ENCODE data around the gene CDKAL1. TPM values are rescaled to one million over a fixed set of nuclear protein-coding genes. Genes with fewer than 3 reads are reported as not detected.

CDKAL1 gene
- total and polyA plus RNA-seq, 2 experiments from 2014 or later = 14.4 to 19.5 TPM

- no peaks in the 10 kb centered on the region for H3K4me1 ChIP-seq (ENCODE audit: insufficient read depth)
- no peaks in the 10 kb centered on the region for H3K9me2 ChIP-seq (replicated peaks; ENCODE audit: insufficient read depth)
- H2AFZ ChIP-seq = no peak overlapping the region
- H4K20me1 ChIP-seq (ENCODE audit: insufficient read depth, poor library complexity, severe bottlenecking) = no peaks in the 10 kb centered on the region
- no peak overlapping the region for H3K4me2 ChIP-seq
- H3K4me3 ChIP-seq = no peak overlapping the region
- no peaks in the 10 kb centered on the region for H3K79me2 ChIP-seq
- no peak for TF ChIP-seq EZH2 (IDR thresholded peaks at IDR 0.05; ENCODE audit: borderline replicate concordance)
- TF ChIP-seq, protein P1, sequence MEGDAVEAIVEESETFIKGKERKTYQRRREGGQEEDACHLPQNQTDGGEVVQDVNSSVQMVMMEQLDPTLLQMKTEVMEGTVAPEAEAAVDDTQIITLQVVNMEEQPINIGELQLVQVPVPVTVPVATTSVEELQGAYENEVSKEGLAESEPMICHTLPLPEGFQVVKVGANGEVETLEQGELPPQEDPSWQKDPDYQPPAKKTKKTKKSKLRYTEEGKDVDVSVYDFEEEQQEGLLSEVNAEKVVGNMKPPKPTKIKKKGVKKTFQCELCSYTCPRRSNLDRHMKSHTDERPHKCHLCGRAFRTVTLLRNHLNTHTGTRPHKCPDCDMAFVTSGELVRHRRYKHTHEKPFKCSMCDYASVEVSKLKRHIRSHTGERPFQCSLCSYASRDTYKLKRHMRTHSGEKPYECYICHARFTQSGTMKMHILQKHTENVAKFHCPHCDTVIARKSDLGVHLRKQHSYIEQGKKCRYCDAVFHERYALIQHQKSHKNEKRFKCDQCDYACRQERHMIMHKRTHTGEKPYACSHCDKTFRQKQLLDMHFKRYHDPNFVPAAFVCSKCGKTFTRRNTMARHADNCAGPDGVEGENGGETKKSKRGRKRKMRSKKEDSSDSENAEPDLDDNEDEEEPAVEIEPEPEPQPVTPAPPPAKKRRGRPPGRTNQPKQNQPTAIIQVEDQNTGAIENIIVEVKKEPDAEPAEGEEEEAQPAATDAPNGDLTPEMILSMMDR (IDR thresholded peaks at IDR 0.05; ENCODE audit: poor library complexity) = no peak
- TF ChIP-seq EZH2phosphoT487 (IDR thresholded peaks at IDR 0.05; ENCODE audit: low read depth, severe bottlenecking, unreplicated experiment) = no peak
- H3K36me3 ChIP-seq (replicated peaks; ENCODE audit: insufficient read depth, low read depth) = no peaks in the 10 kb centered on the region
- no peak overlapping the region for H3K27ac ChIP-seq
- no peak for DNase-seq (ENCODE audit: low spot score)
- 74% methylated on average over 2 of the region's 2 CpGs for WGBS (ENCODE audit: low lambda C conversion rate, missing lambda C conversion rate)
- H3K27me3 ChIP-seq = no peaks in the 10 kb centered on the region
- no peaks in the 10 kb centered on the region for H3K9me3 ChIP-seq (ENCODE audit: low read depth)
Observed at GRCh38 chr6:20946890-20947289, 412.6 kb downstream of the CDKAL1 start.

GRCh38 chr6:20947977-20948376, 413.7 kb downstream of the CDKAL1 start:
- Histone ChIP-seq H3K9me2 (replicated peaks; ENCODE audit: insufficient read depth) (no peaks in the 10 kb centered on the region), H3K4me1 (ENCODE audit: insufficient read depth) (no peaks in the 10 kb centered on the region), H2AFZ (no peak overlapping the region), H3K79me2 (no peaks in the 10 kb centered on the region), H4K20me1 (ENCODE audit: insufficient read depth, poor library complexity, severe bottlenecking) (no peaks in the 10 kb centered on the region), H3K27ac (no peak overlapping the region), H3K4me3 (no peak overlapping the region), H3K9me3 (ENCODE audit: low read depth) (no peaks in the 10 kb centered on the region), H3K36me3 (replicated peaks; ENCODE audit: insufficient read depth, low read depth) (no peaks in the 10 kb centered on the region), H3K27me3 (no peaks in the 10 kb centered on the region), H3K4me2 (no peak overlapping the region)
- TF ChIP-seq, protein P1 (IDR thresholded peaks at IDR 0.05; ENCODE audit: poor library complexity) = no peak
- TF ChIP-seq EZH2phosphoT487 (IDR thresholded peaks at IDR 0.05; ENCODE audit: low read depth, severe bottlenecking, unreplicated experiment) (no peak), EZH2 (IDR thresholded peaks at IDR 0.05; ENCODE audit: borderline replicate concordance) (no peak)
- no peak for DNase-seq (ENCODE audit: low spot score)

DNA sequence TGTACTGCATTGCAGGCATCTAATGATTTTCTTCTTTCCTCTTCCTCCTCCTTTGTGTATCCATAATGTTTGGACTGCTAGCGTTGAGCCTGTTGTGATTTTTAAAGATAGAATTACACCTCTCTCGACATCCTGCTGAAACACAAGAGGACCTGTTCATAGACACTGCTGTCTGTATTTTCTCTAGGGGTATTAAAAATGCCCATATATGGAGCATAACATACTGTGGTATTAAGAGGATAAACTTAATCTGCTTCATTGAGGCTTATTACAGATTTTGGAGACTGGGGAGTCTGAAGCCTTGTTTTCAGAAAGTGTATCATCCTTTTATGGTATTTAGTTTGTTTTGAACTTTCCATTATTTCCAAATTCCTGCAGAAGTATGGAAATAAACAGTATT, 414.3 kb downstream of the CDKAL1 start:
- TF ChIP-seq EZH2 (IDR thresholded peaks at IDR 0.05; ENCODE audit: borderline replicate concordance) (no peak), EZH2phosphoT487 (IDR thresholded peaks at IDR 0.05; ENCODE audit: low read depth, severe bottlenecking, unreplicated experiment) (no peak)
- TF ChIP-seq, protein P1 (IDR thresholded peaks at IDR 0.05; ENCODE audit: poor library complexity) = no peak
- Histone ChIP-seq H3K9me3 (ENCODE audit: low read depth) (no peaks in the 10 kb centered on the region), H3K9me2 (replicated peaks; ENCODE audit: insufficient read depth) (no peaks in the 10 kb centered on the region), H3K4me1 (ENCODE audit: insufficient read depth) (no peaks in the 10 kb centered on the region), H3K4me2 (no peak overlapping the region), H3K79me2 (no peaks in the 10 kb centered on the region), H3K27me3 (no peaks in the 10 kb centered on the region), H3K27ac (no peak overlapping the region), H3K4me3 (no peak overlapping the region), H3K36me3 (replicated peaks; ENCODE audit: insufficient read depth, low read depth) (no peaks in the 10 kb centered on the region), H2AFZ (no peak overlapping the region), H4K20me1 (ENCODE audit: insufficient read depth, poor library complexity, severe bottlenecking) (no peaks in the 10 kb centered on the region)
- WGBS (ENCODE audit: low lambda C conversion rate, missing lambda C conversion rate) = 60% methylated on average over 2 of the region's 2 CpGs
- no peak for DNase-seq (ENCODE audit: low spot score)

DNA sequence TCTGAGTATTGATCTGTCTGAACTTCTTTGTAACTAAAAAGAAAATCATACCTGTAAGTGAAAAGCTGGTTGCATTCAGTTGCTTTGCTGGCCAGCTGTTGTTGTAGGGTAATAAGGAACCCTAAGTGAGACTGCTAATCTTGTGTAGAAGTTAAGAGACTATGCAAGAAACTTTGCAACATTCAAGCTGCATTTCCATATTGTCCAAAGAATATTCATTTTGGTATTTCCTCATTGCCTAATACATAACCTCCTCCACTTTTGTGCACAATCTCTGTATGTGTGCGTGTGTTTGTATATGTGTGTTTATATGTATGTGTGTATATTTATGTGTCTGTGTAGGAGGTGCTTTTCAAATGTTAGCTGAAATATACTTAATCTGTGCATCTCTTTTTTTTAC, 414.9 kb downstream of the CDKAL1 start:
- DNase-seq (ENCODE audit: low spot score) = no peak
- Histone ChIP-seq H4K20me1 (ENCODE audit: insufficient read depth, poor library complexity, severe bottlenecking) (no peaks in the 10 kb centered on the region), H3K9me2 (replicated peaks; ENCODE audit: insufficient read depth) (no peaks in the 10 kb centered on the region), H3K9me3 (ENCODE audit: low read depth) (no peaks in the 10 kb centered on the region), H2AFZ (no peak overlapping the region), H3K27me3 (no peaks in the 10 kb centered on the region), H3K4me1 (ENCODE audit: insufficient read depth) (no peaks in the 10 kb centered on the region), H3K79me2 (no peaks in the 10 kb centered on the region), H3K27ac (no peak overlapping the region), H3K4me2 (no peak overlapping the region), H3K36me3 (replicated peaks; ENCODE audit: insufficient read depth, low read depth) (no peaks in the 10 kb centered on the region), H3K4me3 (no peak overlapping the region)
- WGBS (ENCODE audit: low lambda C conversion rate, missing lambda C conversion rate) = 92% methylated on average over 1 of the region's 1 CpG
- TF ChIP-seq EZH2 (IDR thresholded peaks at IDR 0.05; ENCODE audit: borderline replicate concordance) = no peak
- no peak for TF ChIP-seq EZH2phosphoT487 (IDR thresholded peaks at IDR 0.05; ENCODE audit: low read depth, severe bottlenecking, unreplicated experiment)
- TF ChIP-seq, protein P1 (IDR thresholded peaks at IDR 0.05; ENCODE audit: poor library complexity) = no peak

Measured in hepatocyte (in vitro differentiated cells).